Ishikawa (cell line): ENCODE results near the gene CD226.

ENCODE experiments used
- CEBPB ChIP-seq: IDR thresholded peaks from 2 replicates; pipeline ENCODE4 v1.6.1; 2012
- CREB1 ChIP-seq: IDR thresholded peaks from 2 replicates; pipeline ENCODE4 v1.6.1; 2012; ENCODE audit warnings: low read depth
- EGR1 ChIP-seq: IDR thresholded peaks from 2 replicates; pipeline ENCODE4 v1.6.1; 2012
- EP300 ChIP-seq: IDR thresholded peaks from 2 replicates; pipeline ENCODE4 v1.6.1; 2012; ENCODE audit warnings: borderline replicate concordance
- FOXM1 ChIP-seq: IDR thresholded peaks from 2 replicates; pipeline ENCODE4 v1.6.1; 2012; ENCODE audit warnings: low read depth, borderline replicate concordance
- NFIC ChIP-seq: IDR thresholded peaks from 2 replicates; pipeline ENCODE4 v1.6.1; 2012
- RAD21 ChIP-seq: IDR thresholded peaks from 2 replicates; pipeline ENCODE4 v1.6.1; 2012; ENCODE audit warnings: low read depth
- TAF1 ChIP-seq: IDR thresholded peaks from 2 replicates; pipeline ENCODE4 v1.6.1; 2012; ENCODE audit warnings: low read depth, mild to moderate bottlenecking
- TCF12 ChIP-seq: IDR thresholded peaks from 2 replicates; pipeline ENCODE4 v1.6.1; 2012; ENCODE audit warnings: low read depth
- TEAD4 ChIP-seq: IDR thresholded peaks from 2 replicates; pipeline ENCODE4 v1.6.1; 2012
- YY1 ChIP-seq: IDR thresholded peaks from 2 replicates; pipeline ENCODE4 v1.6.1; 2012; ENCODE audit warnings: low read depth
- ZBTB7A ChIP-seq: IDR thresholded peaks from 2 replicates; pipeline ENCODE4 v1.6.1; 2012; ENCODE audit warnings: low read depth
- TF ChIP-seq, protein P1 (sequence below): IDR thresholded peaks from 2 replicates; pipeline ENCODE4 v1.6.1; 2012; ENCODE audit warnings: low read depth, mild to moderate bottlenecking
- TF ChIP-seq, protein P2 (sequence below): IDR thresholded peaks from 2 replicates; pipeline ENCODE4 v1.6.1; 2012
- TF ChIP-seq, protein P3 (sequence below): IDR thresholded peaks from 2 replicates; pipeline ENCODE4 v1.6.1; 2012

CD226 gene

DNA sequence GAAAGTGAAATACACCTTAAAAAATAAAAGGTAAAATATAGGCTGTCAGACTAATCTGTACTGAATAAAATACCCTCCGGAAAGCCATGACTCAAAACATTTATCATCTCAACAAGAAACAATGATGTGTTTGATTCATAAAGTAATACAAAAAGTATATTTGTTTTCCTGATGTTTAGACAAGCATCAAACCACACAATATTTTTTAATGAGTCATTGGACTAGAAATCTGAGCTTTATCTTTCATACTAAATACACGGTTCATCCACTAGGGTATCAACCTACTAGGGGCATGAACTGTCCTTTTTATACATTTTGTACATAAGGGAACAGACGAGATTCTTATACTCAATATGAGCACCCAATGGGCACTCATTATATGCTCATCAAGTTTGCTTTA lies 31.3 kb downstream of the CD226 start:
- TF ChIP-seq EGR1 (no peak), CREB1 (no peak), EP300 (no peak), FOXM1 (no peak), RAD21 (no peak), YY1 (no peak), TEAD4 (no peak), ZBTB7A (no peak), CEBPB (no peak), TAF1 (no peak), TCF12 (no peak), NFIC (no peak)
- TF ChIP-seq, protein P1, sequence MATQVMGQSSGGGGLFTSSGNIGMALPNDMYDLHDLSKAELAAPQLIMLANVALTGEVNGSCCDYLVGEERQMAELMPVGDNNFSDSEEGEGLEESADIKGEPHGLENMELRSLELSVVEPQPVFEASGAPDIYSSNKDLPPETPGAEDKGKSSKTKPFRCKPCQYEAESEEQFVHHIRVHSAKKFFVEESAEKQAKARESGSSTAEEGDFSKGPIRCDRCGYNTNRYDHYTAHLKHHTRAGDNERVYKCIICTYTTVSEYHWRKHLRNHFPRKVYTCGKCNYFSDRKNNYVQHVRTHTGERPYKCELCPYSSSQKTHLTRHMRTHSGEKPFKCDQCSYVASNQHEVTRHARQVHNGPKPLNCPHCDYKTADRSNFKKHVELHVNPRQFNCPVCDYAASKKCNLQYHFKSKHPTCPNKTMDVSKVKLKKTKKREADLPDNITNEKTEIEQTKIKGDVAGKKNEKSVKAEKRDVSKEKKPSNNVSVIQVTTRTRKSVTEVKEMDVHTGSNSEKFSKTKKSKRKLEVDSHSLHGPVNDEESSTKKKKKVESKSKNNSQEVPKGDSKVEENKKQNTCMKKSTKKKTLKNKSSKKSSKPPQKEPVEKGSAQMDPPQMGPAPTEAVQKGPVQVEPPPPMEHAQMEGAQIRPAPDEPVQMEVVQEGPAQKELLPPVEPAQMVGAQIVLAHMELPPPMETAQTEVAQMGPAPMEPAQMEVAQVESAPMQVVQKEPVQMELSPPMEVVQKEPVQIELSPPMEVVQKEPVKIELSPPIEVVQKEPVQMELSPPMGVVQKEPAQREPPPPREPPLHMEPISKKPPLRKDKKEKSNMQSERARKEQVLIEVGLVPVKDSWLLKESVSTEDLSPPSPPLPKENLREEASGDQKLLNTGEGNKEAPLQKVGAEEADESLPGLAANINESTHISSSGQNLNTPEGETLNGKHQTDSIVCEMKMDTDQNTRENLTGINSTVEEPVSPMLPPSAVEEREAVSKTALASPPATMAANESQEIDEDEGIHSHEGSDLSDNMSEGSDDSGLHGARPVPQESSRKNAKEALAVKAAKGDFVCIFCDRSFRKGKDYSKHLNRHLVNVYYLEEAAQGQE, result no peak
- TF ChIP-seq, protein P2, sequence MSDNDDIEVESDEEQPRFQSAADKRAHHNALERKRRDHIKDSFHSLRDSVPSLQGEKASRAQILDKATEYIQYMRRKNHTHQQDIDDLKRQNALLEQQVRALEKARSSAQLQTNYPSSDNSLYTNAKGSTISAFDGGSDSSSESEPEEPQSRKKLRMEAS, result no peak
- TF ChIP-seq, protein P3, sequence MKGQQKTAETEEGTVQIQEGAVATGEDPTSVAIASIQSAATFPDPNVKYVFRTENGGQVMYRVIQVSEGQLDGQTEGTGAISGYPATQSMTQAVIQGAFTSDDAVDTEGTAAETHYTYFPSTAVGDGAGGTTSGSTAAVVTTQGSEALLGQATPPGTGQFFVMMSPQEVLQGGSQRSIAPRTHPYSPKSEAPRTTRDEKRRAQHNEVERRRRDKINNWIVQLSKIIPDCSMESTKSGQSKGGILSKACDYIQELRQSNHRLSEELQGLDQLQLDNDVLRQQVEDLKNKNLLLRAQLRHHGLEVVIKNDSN, result no peak

DNA sequence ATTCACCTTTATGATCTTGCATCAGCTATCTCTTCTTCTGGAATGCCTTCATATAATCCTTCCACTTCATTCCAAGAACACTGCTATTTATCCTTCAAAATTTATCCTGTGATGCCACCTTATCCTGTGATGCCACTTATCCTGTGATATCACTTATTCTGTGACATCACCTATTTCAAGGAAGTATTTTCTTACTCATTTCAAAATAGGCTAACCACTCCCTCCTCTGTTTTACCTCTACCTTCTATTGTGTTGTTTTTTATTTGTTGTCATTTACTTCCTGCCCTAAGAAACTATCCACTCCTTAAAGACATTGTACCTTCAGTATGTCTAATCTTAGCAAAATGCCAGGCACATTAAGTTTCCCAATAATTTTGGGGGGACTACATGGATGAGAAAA lies 38.8 kb downstream of the CD226 start:
- TF ChIP-seq CREB1 (no peak), NFIC (no peak), FOXM1 (no peak), EP300 (no peak), EGR1 (no peak), ZBTB7A (no peak), TCF12 (no peak), CEBPB (no peak), TEAD4 (no peak), TAF1 (no peak)
- TF ChIP-seq, protein P2, result no peak
- TF ChIP-seq, protein P3, result no peak
- TF ChIP-seq, protein P1, result no peak

DNA sequence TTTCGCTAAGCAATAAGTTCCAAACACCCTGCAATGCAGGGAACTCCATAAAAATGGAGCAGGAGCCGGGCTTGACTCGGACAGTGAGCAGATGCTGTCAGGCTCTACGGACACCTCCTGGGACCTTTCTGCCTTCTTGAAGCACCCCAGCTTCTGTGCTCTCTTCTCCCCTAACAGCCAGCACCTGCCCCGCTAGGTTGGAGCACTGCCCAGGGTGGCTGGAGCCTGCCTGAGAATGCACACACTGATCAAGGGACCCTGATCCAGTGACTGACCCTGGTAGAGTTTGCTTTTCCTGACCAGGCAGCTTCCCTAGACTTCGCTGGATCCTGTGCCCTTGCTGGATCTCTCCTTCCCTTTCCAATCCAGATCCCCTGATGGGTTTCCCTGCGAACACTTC lies 40.9 kb downstream of the CD226 start:
- TF ChIP-seq TCF12, result no peak

DNA sequence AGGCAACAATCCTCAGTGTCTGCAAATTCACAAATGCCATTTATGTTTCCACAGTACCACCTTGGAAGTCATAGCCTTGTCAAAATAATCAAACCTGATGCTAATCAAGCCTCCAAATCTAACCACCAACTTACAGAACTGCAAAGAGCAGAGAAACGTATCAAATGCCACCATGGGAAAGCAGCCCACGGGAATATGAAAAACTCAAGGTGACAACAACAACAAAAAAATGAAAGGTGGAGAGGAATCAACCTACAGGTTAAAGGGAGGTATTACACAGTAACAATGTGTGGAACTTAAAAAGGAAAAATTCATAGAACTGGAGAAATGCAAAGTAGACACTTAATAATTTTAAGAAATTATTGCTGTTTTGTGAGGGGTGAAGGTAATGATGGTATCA lies 46.7 kb downstream of the CD226 start:
- TF ChIP-seq, protein P2, result no peak
- TF ChIP-seq, protein P1, result no peak
- TF ChIP-seq ZBTB7A, result no peak

DNA sequence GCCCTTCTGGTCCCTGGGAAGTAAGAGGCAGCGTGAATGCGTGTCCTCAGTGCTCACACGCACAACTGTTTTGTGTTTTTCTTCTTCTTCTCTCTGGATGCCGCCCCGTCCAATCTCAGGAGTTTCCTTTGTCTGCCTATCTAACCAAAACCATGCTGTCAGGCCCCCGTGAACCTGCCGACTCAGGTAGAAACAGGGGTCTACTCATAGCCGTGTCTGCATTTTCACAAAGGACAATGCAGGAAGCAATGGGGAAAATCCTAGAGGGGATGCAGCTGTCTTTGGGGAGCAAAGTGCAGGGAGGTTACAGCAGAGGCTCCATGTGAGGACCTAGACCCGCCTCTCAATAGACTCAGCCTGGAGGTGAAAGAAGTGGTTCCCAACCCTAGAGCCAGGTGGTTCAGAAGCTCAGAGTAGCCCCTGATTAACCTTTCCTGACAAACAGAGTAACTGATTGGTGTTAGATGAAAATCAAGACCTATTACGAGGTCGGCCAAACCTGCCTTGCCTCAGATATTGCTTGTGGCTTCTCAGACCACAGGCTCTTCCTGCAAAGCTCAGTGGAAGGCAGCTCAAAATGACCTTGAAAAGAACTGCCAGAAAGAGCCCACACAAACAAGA lies 49.3 kb downstream of the CD226 start:
- TF ChIP-seq CEBPB (no peak), EP300 (no peak), CREB1 (no peak), TAF1 (no peak), TEAD4 (no peak), FOXM1 (no peak), RAD21 (no peak), TCF12 (no peak), YY1 (no peak), EGR1 (no peak), NFIC (no peak), ZBTB7A (no peak)
- TF ChIP-seq, protein P2, result no peak
- TF ChIP-seq, protein P1, result no peak
- TF ChIP-seq, protein P3, result no peak
